Measurements from ENCODE around the gene GMFB. TPM values are rescaled to one million over a fixed set of nuclear protein-coding genes. Genes with fewer than 3 reads are reported as not detected.

GMFB gene
- total RNA-seq, result 46.5 and 57.7 TPM in 2 replicates

GRCh38 chr14:54488646-54489317 is at the start of gene GMFB:
Gene GMFB (minus strand): TSS chr14:54488980. CDS start chr14:54488927, 53 bp downstream.

GRCh38 chr14:54509546-54510501 is 21.0 kb upstream of the GMFB start, which contains the start of gene CGRRF1:
Gene CGRRF1 (plus strand): TSS chr14:54509906. CDS start chr14:54509960, 54 bp downstream.

DNA sequence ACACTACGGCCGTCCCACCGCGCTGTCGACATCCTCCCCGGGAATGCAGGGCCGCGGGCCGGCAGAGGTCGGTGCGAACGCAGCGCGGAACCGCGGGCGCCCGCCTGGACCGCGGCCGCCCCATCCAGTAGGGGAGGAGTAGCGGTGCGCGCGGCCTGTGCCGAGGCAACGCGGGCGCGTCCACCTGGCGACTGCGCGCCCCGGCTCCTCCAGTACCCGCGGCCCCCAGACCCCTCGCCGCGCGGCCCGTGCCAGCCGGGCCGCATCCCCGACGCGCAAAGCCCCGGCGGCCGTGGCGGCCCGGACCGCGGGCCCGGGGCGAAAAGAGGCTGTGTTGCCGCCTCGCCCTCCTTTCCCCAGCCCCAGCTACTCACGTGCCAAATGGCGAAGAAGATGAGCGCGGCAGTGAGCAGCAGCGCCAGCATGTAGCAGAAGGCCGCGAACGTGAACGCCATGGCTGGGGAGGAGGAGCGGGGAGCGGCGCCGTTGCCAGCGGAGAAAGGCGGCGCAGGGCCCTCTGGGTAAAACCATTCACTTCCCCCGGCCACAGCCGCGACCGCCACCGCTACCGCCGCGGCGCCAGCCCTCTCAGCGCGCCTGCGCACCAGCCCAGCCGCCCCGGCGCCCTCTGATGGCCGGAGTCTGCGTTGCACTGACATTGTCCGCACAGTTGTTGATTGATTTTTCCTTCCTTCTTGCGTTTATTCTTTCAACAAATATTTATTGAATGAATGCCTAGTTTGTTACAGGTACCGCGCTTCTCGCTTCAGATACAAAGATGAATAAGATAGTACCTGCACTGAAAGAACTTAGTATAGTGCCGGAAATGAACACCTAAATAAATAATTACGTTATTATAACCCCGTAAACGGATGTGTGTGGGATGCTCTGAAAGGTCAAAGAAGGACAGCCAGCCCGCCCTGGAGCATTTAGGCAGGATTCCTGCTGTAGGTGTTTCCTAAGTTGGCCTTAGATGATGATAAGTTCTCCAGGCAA is 47.6 kb downstream of the GMFB start, which contains the start of gene CNIH1:
TSS of gene CNIH1 (minus strand) at position 502 of the 996 bp plus-strand sequence. CDS start at position 455, 47 bp downstream.

Other genes starting within 250 kb of the GMFB start
- gene CDKN3, start 92.0 kb downstream of the GMFB start, total RNA-seq, result 28.6 and 82.9 TPM in 2 replicates
- 33.5 and 128 TPM in 2 replicates for gene CNIH1, start 47.6 kb downstream of the GMFB start, total RNA-seq
- gene CGRRF1, start 20.9 kb upstream of the GMFB start, total RNA-seq, result 8.4 and 11.8 TPM in 2 replicates
- 25.7 and 120 TPM in 2 replicates for gene SAMD4A, start 78.1 kb upstream of the GMFB start, total RNA-seq

All from bladder microvascular endothelial cell (primary cell).